Mucosa of descending colon (tissue), 3 donors: ENCODE measurements around the gene KRT86. TPM values are rescaled to one million over a fixed set of nuclear protein-coding genes. Genes with fewer than 3 reads are reported as not detected.

ENCODE experiments used
- ATAC-seq: fragments of 200-7000 bp; cut with Tn5 transposase; one replicate; pipeline ENCODE4 v1.9.1; 2020; ENCODE audit warnings: mild to moderate bottlenecking, moderate library complexity
- DNase-seq, 3 donors: peaks; one replicate each; pipeline ENCODE4 v3.0.0-alpha.2; 2020
- H3K36me3 ChIP-seq: fragments of 200-600 bp; one replicate; pipeline ENCODE4 v1.8.0; 2021; ENCODE audit warnings: low read depth, mild to moderate bottlenecking
- H3K4me1 ChIP-seq: fragments of 200-600 bp; one replicate; pipeline ENCODE4 v1.8.0; 2021; ENCODE audit warnings: low read depth, mild to moderate bottlenecking
- H3K4me3 ChIP-seq: fragments of 200-600 bp; one replicate; pipeline ENCODE4 v1.8.0; 2021; ENCODE audit warnings: mild to moderate bottlenecking
- H3K9me3 ChIP-seq: fragments of 200-600 bp; one replicate; pipeline ENCODE4 v1.8.0; 2021; ENCODE audit warnings: mild to moderate bottlenecking
- intact Hi-C, 2 donors: fragments of 100-400 bp; cut with DNase I in 1 of 2; cut with micrococcal nuclease in 1 of 2; formaldehyde crosslinking; loops; one replicate each; pipeline versions ENCODE4 v1.11.0 to v1.11.1; 2022; cut with DNase I, micrococcal nuclease
- long read RNA-seq, 2 donors: library from polyadenylated mRNA; unstranded; transcript quantifications; one replicate each; pipeline ENCODE4 v2.0.0, GENCODE V29; 2019 to 2021
- total RNA-seq, 3 donors: library from RNA; stranded (reverse); fragmentation: NEBNext Ultra II Directional in 2 of 3; extraction: Animal tissue kit (Norgen Biotek cat#: 25700) in 2 of 3; gene quantifications; one replicate each; pipeline versions ENCODE4 v1.2.1 to v1.2.4, GENCODE V29; 2021 to 2023
- TF ChIP-seq, protein P1 (sequence below): fragments of 200-600 bp; IDR thresholded peaks from one replicate; pipeline ENCODE4 v1.8.0; 2022; ENCODE audit warnings: antibody characterized with exemption, mild to moderate bottlenecking
- donor health status: DM: no; HTN: no; CAD: no; lungs with moderate emphysema.
- donor health status: DM: no; HTN: no; CAD: no.
- donor health status: DM: no; HTN: yes; CAD: no.

The KRT86 gene
- under 1 TPM in 2 of 3 donors, not detected in 1; 0.35 to 0.58 TPM for total RNA-seq
- long read RNA-seq, donor 1, result 0 reads
- long read RNA-seq, donor 2, result 0 reads

DNA sequence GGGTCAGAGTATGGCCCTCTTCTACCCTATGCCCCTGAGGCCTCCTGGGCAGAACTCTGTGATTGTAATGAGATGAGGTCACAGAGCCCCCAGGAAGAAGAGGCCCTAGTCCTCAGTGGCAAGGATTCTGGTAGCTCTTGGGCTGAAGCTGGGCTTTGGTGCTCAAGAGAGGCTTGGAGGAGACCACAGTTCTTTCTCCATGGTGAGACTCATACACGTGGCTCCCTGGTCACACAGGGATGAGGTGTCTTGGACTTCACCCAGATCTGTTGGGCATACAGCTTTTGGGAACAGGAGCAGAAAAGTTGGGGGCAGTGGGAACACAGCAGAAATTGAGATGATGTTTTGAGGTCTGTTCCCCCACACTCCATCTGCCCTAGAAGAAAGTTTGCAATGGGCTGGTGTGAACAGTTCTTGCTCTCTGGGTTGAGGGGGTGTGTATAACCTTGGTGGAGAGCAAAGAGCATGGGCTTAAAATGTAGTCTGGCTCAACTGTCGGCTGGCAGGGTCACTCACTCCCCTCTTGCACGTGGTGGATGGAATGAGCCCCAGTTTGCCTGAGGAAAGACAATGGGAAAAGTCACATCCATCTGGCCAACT is at the start of gene KRT86:
TSS of gene KRT86 (plus strand) at position 125 of the 600 bp plus-strand sequence. CDS start 27,272 bp downstream, outside the sequence.
- H3K4me3 ChIP-seq, result no peak within 1 kb of the TSS
- H3K4me1 ChIP-seq, result no peaks in the 10 kb centered on the region
- intact Hi-C loops, result no loop called here
- ATAC-seq (no peak), DNase-seq (no peak)
- no peaks in the 10 kb centered on the region for H3K36me3 ChIP-seq
- TF ChIP-seq, protein P1, sequence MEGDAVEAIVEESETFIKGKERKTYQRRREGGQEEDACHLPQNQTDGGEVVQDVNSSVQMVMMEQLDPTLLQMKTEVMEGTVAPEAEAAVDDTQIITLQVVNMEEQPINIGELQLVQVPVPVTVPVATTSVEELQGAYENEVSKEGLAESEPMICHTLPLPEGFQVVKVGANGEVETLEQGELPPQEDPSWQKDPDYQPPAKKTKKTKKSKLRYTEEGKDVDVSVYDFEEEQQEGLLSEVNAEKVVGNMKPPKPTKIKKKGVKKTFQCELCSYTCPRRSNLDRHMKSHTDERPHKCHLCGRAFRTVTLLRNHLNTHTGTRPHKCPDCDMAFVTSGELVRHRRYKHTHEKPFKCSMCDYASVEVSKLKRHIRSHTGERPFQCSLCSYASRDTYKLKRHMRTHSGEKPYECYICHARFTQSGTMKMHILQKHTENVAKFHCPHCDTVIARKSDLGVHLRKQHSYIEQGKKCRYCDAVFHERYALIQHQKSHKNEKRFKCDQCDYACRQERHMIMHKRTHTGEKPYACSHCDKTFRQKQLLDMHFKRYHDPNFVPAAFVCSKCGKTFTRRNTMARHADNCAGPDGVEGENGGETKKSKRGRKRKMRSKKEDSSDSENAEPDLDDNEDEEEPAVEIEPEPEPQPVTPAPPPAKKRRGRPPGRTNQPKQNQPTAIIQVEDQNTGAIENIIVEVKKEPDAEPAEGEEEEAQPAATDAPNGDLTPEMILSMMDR, result no peak
- no peaks in the 10 kb centered on the region for H3K9me3 ChIP-seq

GRCh38 chr12:52225752-52226151 is 48.7 kb upstream of the KRT86 start:
- intact Hi-C loops, result no loop called here
- Histone ChIP-seq H3K4me1 (no peaks in the 10 kb centered on the region), H3K9me3 (no peaks in the 10 kb centered on the region), H3K36me3 (no peaks in the 10 kb centered on the region), H3K4me3 (no peak overlapping the region)
- ATAC-seq (no peak), DNase-seq (no peak)
- TF ChIP-seq, protein P1, result no peak

GRCh38 chr12:52226446-52226845 is 48.0 kb upstream of the KRT86 start:
- H3K9me3 ChIP-seq, result no peaks in the 10 kb centered on the region
- ATAC-seq (no peak), DNase-seq (no peak)
- H3K4me1 ChIP-seq, result no peaks in the 10 kb centered on the region
- TF ChIP-seq, protein P1, result no peak
- H3K4me3 ChIP-seq, result no peak overlapping the region
- intact Hi-C loops, result no loop called here
- H3K36me3 ChIP-seq, result no peaks in the 10 kb centered on the region

GRCh38 chr12:52227606-52228166 is 46.8 kb upstream of the KRT86 start:
- Histone ChIP-seq H3K4me1 (peaks cover 2% of the 10 kb centered on the region), H3K4me3 (no peak overlapping the region), H3K36me3 (no peaks in the 10 kb centered on the region), H3K9me3 (no peaks in the 10 kb centered on the region)
- DNase-seq (no peak), ATAC-seq (no peak)
- TF ChIP-seq, protein P1, result no peak
- intact Hi-C loops, result no loop called here

GRCh38 chr12:52228366-52228765 is 46.1 kb upstream of the KRT86 start:
- Histone ChIP-seq H3K36me3 (no peaks in the 10 kb centered on the region), H3K4me3 (no peak overlapping the region), H3K9me3 (no peaks in the 10 kb centered on the region), H3K4me1 (peaks cover 9% of the 10 kb centered on the region)
- no peak for ATAC-seq
- DNase-seq, result no peak
- intact Hi-C loops, result no loop called here
- TF ChIP-seq, protein P1, result no peak
